CD4-positive, CD25-positive, alpha-beta regulatory T cell (primary cell): Measurements from ENCODE around the gene PHOX2A. TPM values are rescaled to one million over a fixed set of nuclear protein-coding genes. Genes with fewer than 3 reads are reported as not detected.

Source experiments
- ATAC-seq, 2 donors: fragments of 150-1000 bp; cut with Tn5 transposase; one replicate each; pipeline ENCODE4 v1.10.0; 2021; ENCODE audit warnings: low read depth in 2 of 2, moderate number of reproducible peaks in 2 of 2, moderate library complexity in 1 of 2
- DNase-seq, 3 donors: peaks; one replicate each; pipeline versions ENCODE4 v3.0.0 to v3.0.0-alpha.2; 2012 to 2022; ENCODE audit warnings: mixed read lengths in 1 of 3
- H3K27ac ChIP-seq: one replicate; pipeline ENCODE4 v1.7.0; 2013; ENCODE audit warnings: mild to moderate bottlenecking, low read length; ENCODE audit not compliant: insufficient read depth, poor library complexity, severe bottlenecking
- H3K27me3 ChIP-seq: one replicate; pipeline ENCODE4 v1.7.0; 2013; ENCODE audit warnings: low read length; ENCODE audit not compliant: control insufficient read depth, insufficient read depth
- H3K36me3 ChIP-seq: one replicate; pipeline ENCODE4 v1.7.0; 2013; ENCODE audit warnings: mild to moderate bottlenecking, low read length, moderate library complexity; ENCODE audit not compliant: control insufficient read depth, insufficient read depth
- H3K4me1 ChIP-seq: 2 replicates; pipeline ENCODE4 v1.7.0; 2013; ENCODE audit warnings: mild to moderate bottlenecking, low read length; ENCODE audit not compliant: insufficient read depth, control insufficient read depth, poor library complexity, severe bottlenecking
- H3K4me3 ChIP-seq: one replicate; pipeline ENCODE4 v1.7.0; 2013; ENCODE audit warnings: low read depth, mild to moderate bottlenecking, low read length, moderate library complexity
- H3K9me3 ChIP-seq, 2 experiments: 1 replicate in 1 of 2; 2 replicates in 1 of 2; pipeline ENCODE4 v1.7.0; 2013; ENCODE audit warnings: low read length in 2 of 2, mild to moderate bottlenecking in 1 of 2, moderate library complexity in 1 of 2; ENCODE audit not compliant: control insufficient read depth in 2 of 2
- H3K27ac Mint-ChIP-seq, 3 donors: one replicate each; pipeline ENCODE4 v1.8.0; 2020 to 2022; ENCODE audit warnings: mild to moderate bottlenecking in 3 of 3, mixed read lengths in 3 of 3, moderate library complexity in 2 of 3
- H3K27me3 Mint-ChIP-seq: one replicate; pipeline ENCODE4 v1.8.0; 2022; ENCODE audit warnings: mild to moderate bottlenecking, mixed read lengths
- H3K36me3 Mint-ChIP-seq: one replicate; pipeline ENCODE4 v1.8.0; 2020; ENCODE audit warnings: mixed read lengths
- H3K4me1 Mint-ChIP-seq, 4 donors: one replicate each; pipeline ENCODE4 v1.8.0; 2020 to 2022; ENCODE audit warnings: mixed read lengths in 4 of 4, mild to moderate bottlenecking in 1 of 4
- H3K4me3 Mint-ChIP-seq, 4 donors: one replicate each; pipeline ENCODE4 v1.8.0; 2020 to 2022; ENCODE audit warnings: mild to moderate bottlenecking in 4 of 4, mixed read lengths in 4 of 4, moderate library complexity in 3 of 4
- H3K9me3 Mint-ChIP-seq, 7 donors: one replicate each; pipeline ENCODE4 v1.8.0; 2020 to 2022; ENCODE audit warnings: mixed read lengths in 7 of 7, mild to moderate bottlenecking in 3 of 7, moderate library complexity in 2 of 7
- polyA plus RNA-seq, 4 donors: library from polyadenylated mRNA; unstranded; fragments of 300-500 nt; fragmentation: Illumina TruSeq; gene quantifications; one replicate each; pipeline ENCODE4 v1.2.3, GENCODE V29; 2021
- total RNA-seq: library from RNA; stranded (reverse); gene quantifications from one replicate; pipeline ENCODE4 v1.2.3, GENCODE V29; 2022

The PHOX2A gene
- total and polyA plus RNA-seq, 5 donors from 2014 or later = not detected

- Histone ChIP-seq H3K9me3 (no peaks in the 10 kb centered on the region), H3K36me3 (peaks cover 57% of the 10 kb centered on the region), H3K27ac (no peak overlapping the region), H3K27me3 (no peaks in the 10 kb centered on the region), H3K4me3 (no peak overlapping the region), H3K4me1 (no peaks in the 10 kb centered on the region)
- Mint-ChIP-seq H3K27ac (peak overlapping the region in 2 of 3 donors; percentile 59 to 71), H3K36me3 (peaks cover 27% of the 10 kb centered on the region), H3K4me3 (no peak overlapping the region), H3K4me1 (peaks cover 0 to 3% (median 0%) of the 10 kb centered on the region in 4 donors), H3K27me3 (no peaks in the 10 kb centered on the region), H3K9me3 (no peaks in the 10 kb centered on the region)
- DNase-seq (no peak), ATAC-seq (no peak)
These were observed 11.5 kb downstream of the PHOX2A start for GRCh38 chr11:72232260-72233055.

- no peaks in the 10 kb centered on the region for H3K9me3 Mint-ChIP-seq
- DNase-seq (no peak), ATAC-seq (no peak)
- peaks cover 0 to 6% (median 2%) of the 10 kb centered on the region in 4 donors for H3K4me1 Mint-ChIP-seq
- H3K27me3 ChIP-seq = no peaks in the 10 kb centered on the region
- H3K9me3 ChIP-seq = no peaks in the 10 kb centered on the region
- peak overlapping the region in 1 of 3 donors; percentile 38 for H3K27ac Mint-ChIP-seq
- H3K36me3 Mint-ChIP-seq = peaks cover 27% of the 10 kb centered on the region
- H3K4me3 ChIP-seq = no peak overlapping the region
- no peaks in the 10 kb centered on the region for H3K27me3 Mint-ChIP-seq
- H3K4me1 ChIP-seq = no peaks in the 10 kb centered on the region
- peaks cover 53% of the 10 kb centered on the region for H3K36me3 ChIP-seq
- H3K4me3 Mint-ChIP-seq = no peak overlapping the region
- H3K27ac ChIP-seq = no peak overlapping the region
These were observed 12.3 kb downstream of the PHOX2A start for GRCh38 chr11:72231396-72232259.

GRCh38 chr11:72230764-72231365, 13.1 kb downstream of the PHOX2A start:
- Mint-ChIP-seq H3K27ac (peak overlapping the region in 1 of 3 donors; percentile 38), H3K4me3 (no peak overlapping the region), H3K9me3 (no peaks in the 10 kb centered on the region), H3K27me3 (no peaks in the 10 kb centered on the region), H3K4me1 (peaks cover 0 to 14% (median 6%) of the 10 kb centered on the region in 4 donors), H3K36me3 (peaks cover 27% of the 10 kb centered on the region)
- ATAC-seq = no peak
- Histone ChIP-seq H3K27ac (no peak overlapping the region), H3K9me3 (no peaks in the 10 kb centered on the region), H3K4me3 (no peak overlapping the region), H3K27me3 (no peaks in the 10 kb centered on the region), H3K4me1 (peaks cover 3% of the 10 kb centered on the region), H3K36me3 (peaks cover 47% of the 10 kb centered on the region)
- no peak for DNase-seq

- H3K27me3 ChIP-seq = no peaks in the 10 kb centered on the region
- no peaks in the 10 kb centered on the region for H3K27me3 Mint-ChIP-seq
- no peak overlapping the region for H3K27ac ChIP-seq
- H3K27ac Mint-ChIP-seq = no peak overlapping the region
- DNase-seq (no peak), ATAC-seq (no peak)
- H3K9me3 ChIP-seq = no peaks in the 10 kb centered on the region
- peaks cover 10% of the 10 kb centered on the region for H3K4me1 ChIP-seq
- peaks cover 0 to 21% (median 13%) of the 10 kb centered on the region in 4 donors for H3K4me1 Mint-ChIP-seq
- no peak overlapping the region for H3K4me3 Mint-ChIP-seq
- no peaks in the 10 kb centered on the region for H3K9me3 Mint-ChIP-seq
- peaks cover 24% of the 10 kb centered on the region for H3K36me3 Mint-ChIP-seq
- peaks cover 44% of the 10 kb centered on the region for H3K36me3 ChIP-seq
- H3K4me3 ChIP-seq = no peak overlapping the region
These were observed 13.8 kb downstream of the PHOX2A start for GRCh38 chr11:72229925-72230763.

- H3K36me3 Mint-ChIP-seq = peaks cover 17% of the 10 kb centered on the region
- H3K4me3 ChIP-seq = no peak overlapping the region
- H3K27ac Mint-ChIP-seq = no peak overlapping the region
- ATAC-seq (no peak), DNase-seq (no peak)
- no peaks in the 10 kb centered on the region for H3K9me3 Mint-ChIP-seq
- H3K4me3 Mint-ChIP-seq = peak overlapping the region in 1 of 4 donors; percentile 73
- H3K4me1 Mint-ChIP-seq = peaks cover 0 to 23% (median 14%) of the 10 kb centered on the region in 4 donors
- no peaks in the 10 kb centered on the region for H3K9me3 ChIP-seq
- H3K36me3 ChIP-seq = peaks cover 44% of the 10 kb centered on the region
- H3K27me3 Mint-ChIP-seq = no peaks in the 10 kb centered on the region
- peaks cover 13% of the 10 kb centered on the region for H3K4me1 ChIP-seq
- no peaks in the 10 kb centered on the region for H3K27me3 ChIP-seq
- H3K27ac ChIP-seq = no peak overlapping the region
These were observed 14.5 kb downstream of the PHOX2A start for GRCh38 chr11:72229336-72229924.

- Histone ChIP-seq H3K27me3 (no peaks in the 10 kb centered on the region), H3K27ac (no peak overlapping the region), H3K4me1 (peaks cover 18% of the 10 kb centered on the region), H3K9me3 (no peaks in the 10 kb centered on the region), H3K36me3 (peaks cover 39% of the 10 kb centered on the region), H3K4me3 (no peak overlapping the region)
- H3K4me1 Mint-ChIP-seq = peaks cover 0 to 23% (median 14%) of the 10 kb centered on the region in 4 donors
- peaks cover 13% of the 10 kb centered on the region for H3K36me3 Mint-ChIP-seq
- no peaks in the 10 kb centered on the region for H3K27me3 Mint-ChIP-seq
- peak overlapping the region in 2 of 4 donors; percentile 22 to 73 for H3K4me3 Mint-ChIP-seq
- no peak for DNase-seq
- no peak for ATAC-seq
- peak overlapping the region in 1 of 3 donors; percentile 17 for H3K27ac Mint-ChIP-seq
- no peaks in the 10 kb centered on the region for H3K9me3 Mint-ChIP-seq
These were observed 15.1 kb downstream of the PHOX2A start for GRCh38 chr11:72228844-72229231.
